Left ventricle myocardium inferior (tissue), 1 donor: ENCODE data around the gene LRMDA. TPM values are rescaled to one million over a fixed set of nuclear protein-coding genes. Genes with fewer than 3 reads are reported as not detected.

ENCODE experiments used
- DNase-seq: peaks from one replicate; pipeline ENCODE4 v3.0.0-alpha.2; 2020
- H3K27ac ChIP-seq: fragments of 200-600 bp; replicated peaks from 2 replicates; pipeline ENCODE4 v1.8.0; 2021
- H3K27me3 ChIP-seq: fragments of 200-600 bp; 2 replicates; pipeline ENCODE4 v1.8.0; 2021; ENCODE audit warnings: low read depth
- H3K36me3 ChIP-seq: fragments of 200-600 bp; 2 replicates; pipeline ENCODE4 v1.8.0; 2021
- H3K4me1 ChIP-seq: fragments of 200-600 bp; 2 replicates; pipeline ENCODE4 v1.8.0; 2021
- H3K4me3 ChIP-seq: fragments of 200-600 bp; 2 replicates; pipeline ENCODE4 v1.8.0; 2021; ENCODE audit warnings: mild to moderate bottlenecking, moderate library complexity
- H3K9me3 ChIP-seq: fragments of 200-600 bp; replicated peaks from 2 replicates; pipeline ENCODE4 v1.8.0; 2021
- intact Hi-C: fragments of 100-400 bp; cut with micrococcal nuclease; formaldehyde crosslinking; loops from one replicate; pipeline ENCODE4 v1.11.0; 2022
- total RNA-seq: library from RNA; stranded (reverse); fragmentation: NEBNext Ultra II Directional; extraction: Animal tissue kit (Norgen Biotek cat#: 25700); gene quantifications from one replicate; pipeline ENCODE4 v1.2.1, GENCODE V29; 2021
- TF ChIP-seq, protein P1 (sequence below): fragments of 200-600 bp; IDR thresholded peaks from 2 replicates; pipeline ENCODE4 v1.8.0; 2021; ENCODE audit warnings: antibody characterized with exemption, mild to moderate bottlenecking, borderline replicate concordance
- donor health status: DM: no; HTN: yes; CAD: no; lungs with severe emphysema.

LRMDA gene
- total RNA-seq, 1 donor from 2014 or later: 18.7 TPM

GRCh38 chr10:75649466-75649865 is 218.0 kb downstream of the LRMDA start:
- no peak for DNase-seq
- H3K27me3 ChIP-seq: no peaks in the 10 kb centered on the region
- no peak overlapping the region for H3K27ac ChIP-seq
- TF ChIP-seq, protein P1, sequence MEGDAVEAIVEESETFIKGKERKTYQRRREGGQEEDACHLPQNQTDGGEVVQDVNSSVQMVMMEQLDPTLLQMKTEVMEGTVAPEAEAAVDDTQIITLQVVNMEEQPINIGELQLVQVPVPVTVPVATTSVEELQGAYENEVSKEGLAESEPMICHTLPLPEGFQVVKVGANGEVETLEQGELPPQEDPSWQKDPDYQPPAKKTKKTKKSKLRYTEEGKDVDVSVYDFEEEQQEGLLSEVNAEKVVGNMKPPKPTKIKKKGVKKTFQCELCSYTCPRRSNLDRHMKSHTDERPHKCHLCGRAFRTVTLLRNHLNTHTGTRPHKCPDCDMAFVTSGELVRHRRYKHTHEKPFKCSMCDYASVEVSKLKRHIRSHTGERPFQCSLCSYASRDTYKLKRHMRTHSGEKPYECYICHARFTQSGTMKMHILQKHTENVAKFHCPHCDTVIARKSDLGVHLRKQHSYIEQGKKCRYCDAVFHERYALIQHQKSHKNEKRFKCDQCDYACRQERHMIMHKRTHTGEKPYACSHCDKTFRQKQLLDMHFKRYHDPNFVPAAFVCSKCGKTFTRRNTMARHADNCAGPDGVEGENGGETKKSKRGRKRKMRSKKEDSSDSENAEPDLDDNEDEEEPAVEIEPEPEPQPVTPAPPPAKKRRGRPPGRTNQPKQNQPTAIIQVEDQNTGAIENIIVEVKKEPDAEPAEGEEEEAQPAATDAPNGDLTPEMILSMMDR: no peak
- intact Hi-C loops: no loop called here
- peaks cover 21% of the 10 kb centered on the region for H3K4me1 ChIP-seq
- no peaks in the 10 kb centered on the region for H3K36me3 ChIP-seq
- H3K9me3 ChIP-seq: no peaks in the 10 kb centered on the region
- no peak overlapping the region for H3K4me3 ChIP-seq

GRCh38 chr10:75650648-75651047 is 219.2 kb downstream of the LRMDA start:
- Histone ChIP-seq H3K36me3 (no peaks in the 10 kb centered on the region), H3K27ac (no peak overlapping the region), H3K4me1 (peaks cover 31% of the 10 kb centered on the region), H3K4me3 (no peak overlapping the region), H3K9me3 (no peaks in the 10 kb centered on the region), H3K27me3 (no peaks in the 10 kb centered on the region)
- DNase-seq: no peak
- TF ChIP-seq, protein P1: no peak
- intact Hi-C loops: no loop called here

DNA sequence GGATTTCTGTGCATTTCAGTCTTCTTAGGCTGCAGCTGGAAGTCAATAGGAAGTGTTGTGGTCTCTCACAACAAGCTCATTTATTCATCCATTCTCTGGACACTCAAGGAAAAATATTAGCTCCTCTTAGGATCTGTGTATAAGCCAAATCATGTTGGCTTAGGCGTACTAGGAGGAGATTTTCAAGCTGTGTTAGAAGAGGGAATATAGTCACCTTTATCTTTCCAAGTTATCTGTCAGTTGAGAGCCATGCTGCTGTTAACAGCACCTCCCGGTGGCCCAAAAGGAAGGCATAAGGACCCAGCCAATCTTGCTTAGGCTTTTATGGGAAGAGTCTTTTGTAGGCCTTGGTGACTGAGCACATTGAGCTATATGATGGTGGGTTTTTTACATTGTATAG is 220.0 kb downstream of the LRMDA start:
- H3K27ac ChIP-seq: no peak overlapping the region
- peaks cover 39% of the 10 kb centered on the region for H3K4me1 ChIP-seq

DNA sequence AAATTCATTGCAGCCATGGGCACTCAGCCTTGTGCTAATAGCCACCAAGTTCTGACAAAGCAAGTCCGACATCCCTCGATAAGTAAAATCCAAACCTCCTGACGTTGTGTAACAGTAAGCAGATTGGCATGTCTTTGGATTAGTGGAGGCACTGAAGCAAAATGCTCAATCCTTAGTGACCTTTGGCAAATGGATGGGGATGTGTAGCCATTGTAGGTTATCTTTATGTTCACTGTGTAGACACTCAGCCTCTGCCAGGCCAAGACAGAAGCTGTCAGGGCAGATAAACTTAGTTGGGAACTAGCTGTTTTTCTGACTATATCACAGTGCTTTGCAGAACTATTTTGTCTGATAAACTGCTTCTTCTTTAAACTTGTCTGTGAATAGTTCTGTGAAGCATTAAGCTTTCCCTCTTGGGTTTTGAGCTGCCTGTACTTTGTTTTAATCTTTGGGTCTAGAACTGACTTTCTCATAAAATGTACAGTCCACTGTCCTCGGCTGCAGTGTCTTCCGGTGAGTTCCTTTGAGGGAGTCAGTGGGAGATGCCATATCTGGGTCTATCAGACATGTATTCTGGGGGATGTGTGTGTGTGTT is 220.8 kb downstream of the LRMDA start:
- intact Hi-C loops: no loop called here
- DNase-seq: no peak

More for the DNA sequence above, 220.0 kb downstream of the LRMDA start:
- no peak for DNase-seq
- H3K9me3 ChIP-seq: no peaks in the 10 kb centered on the region
- TF ChIP-seq, protein P1: peak; percentile 28
- H3K4me3 ChIP-seq: no peak overlapping the region
- no peaks in the 10 kb centered on the region for H3K36me3 ChIP-seq
- intact Hi-C loops: no loop called here
- H3K27me3 ChIP-seq: no peaks in the 10 kb centered on the region

GRCh38 chr10:75653761-75654160 is 222.3 kb downstream of the LRMDA start:
- intact Hi-C loops: no loop called here
- H3K4me1 ChIP-seq: peaks cover 40% of the 10 kb centered on the region
- TF ChIP-seq, protein P1: no peak

More for the DNA sequence above, 220.8 kb downstream of the LRMDA start:
- no peaks in the 10 kb centered on the region for H3K9me3 ChIP-seq
- no peak overlapping the region for H3K4me3 ChIP-seq
- H3K27ac ChIP-seq: peak overlapping the region; percentile 4
- TF ChIP-seq, protein P1: no peak
- no peaks in the 10 kb centered on the region for H3K27me3 ChIP-seq
- H3K4me1 ChIP-seq: peaks cover 40% of the 10 kb centered on the region
- H3K36me3 ChIP-seq: no peaks in the 10 kb centered on the region

More at GRCh38 chr10:75653761-75654160, 222.3 kb downstream of the LRMDA start:
- Histone ChIP-seq H3K27me3 (no peaks in the 10 kb centered on the region), H3K4me3 (no peak overlapping the region), H3K36me3 (no peaks in the 10 kb centered on the region), H3K27ac (no peak overlapping the region), H3K9me3 (no peaks in the 10 kb centered on the region)
- no peak for DNase-seq
